Common myeloid progenitor, CD34-positive (primary cell): Measurements from ENCODE around the gene DLGAP4.
A peak's percentile ranks its signal among the peaks of the same experiment; 100 is the strongest.

Experiments used
- CTCF ChIA-PET: fragments of 350-600 bp; sonication (Branson Sonifier 250); formaldehyde crosslinking; loops from one replicate; lab custom pipeline; 2021; ENCODE audit warnings: antibody characterized with exemption; lab: Charles Lee
- POLR2A ChIA-PET: fragments of 350-600 bp; sonication (Branson Sonifier 250); formaldehyde crosslinking; loops from one replicate; lab custom pipeline; 2021; ENCODE audit warnings: antibody characterized with exemption; lab: Charles Lee
- DNase-seq, 3 donors: peaks; one replicate each; pipeline versions ENCODE4 v3.0.0 to v3.0.0-alpha.2; 2013
- H3K27ac ChIP-seq, 2 experiments: 1 replicate in 1 of 2; 2 replicates in 1 of 2; pipeline ENCODE4 v1.7.0; 2013; ENCODE audit warnings: inconsistent platforms in 2 of 2, low read length in 2 of 2, mild to moderate bottlenecking in 2 of 2, low read depth in 1 of 2, moderate library complexity in 1 of 2; ENCODE audit not compliant: severe bottlenecking in 2 of 2, insufficient read depth in 1 of 2, poor library complexity in 1 of 2
- H3K27me3 ChIP-seq, 5 experiments: replicated peaks in 2 of 5; 1 replicate in 3 of 5; 2 replicates in 2 of 5; pipeline versions ENCODE4 v1.6.1 to v1.7.0; 2013; ENCODE audit warnings: low read length in 4 of 5, mild to moderate bottlenecking in 2 of 5, moderate library complexity in 2 of 5, inconsistent platforms in 1 of 5; ENCODE audit not compliant: insufficient read depth in 5 of 5, control insufficient read depth in 4 of 5
- H3K36me3 ChIP-seq, 4 experiments: 1 replicate in 2 of 4; 2 replicates in 2 of 4; pipeline versions ENCODE4 v1.6.1 to v1.7.0; 2013; ENCODE audit warnings: low read length in 3 of 4, control low read depth in 1 of 4, mild to moderate bottlenecking in 1 of 4; ENCODE audit not compliant: control insufficient read depth in 4 of 4, insufficient read depth in 4 of 4
- H3K4me1 ChIP-seq, 4 experiments: 1 replicate in 3 of 4; 2 replicates in 1 of 4; pipeline versions ENCODE4 v1.6.1 to v1.7.1; 2013; ENCODE audit warnings: low read length in 3 of 4, mild to moderate bottlenecking in 3 of 4, control low read depth in 1 of 4, inconsistent platforms in 1 of 4, moderate library complexity in 1 of 4; ENCODE audit not compliant: control insufficient read depth in 4 of 4, insufficient read depth in 4 of 4; ENCODE audit errors: control extremely low read depth in 1 of 4
- H3K4me3 ChIP-seq, 7 experiments: 1 replicate in 4 of 7; 2 replicates in 3 of 7; pipeline versions ENCODE4 v1.5.1 to v1.7.0; 2013; ENCODE audit warnings: mild to moderate bottlenecking in 7 of 7, low read length in 6 of 7, moderate library complexity in 6 of 7, inconsistent platforms in 2 of 7, low read depth in 2 of 7, control low read depth in 1 of 7; ENCODE audit not compliant: insufficient read depth in 4 of 7, control insufficient read depth in 1 of 7; ENCODE audit errors: extremely low read depth in 1 of 7
- H3K9me3 ChIP-seq, 5 experiments: 1 replicate in 4 of 5; 2 replicates in 1 of 5; pipeline versions ENCODE4 v1.6.1 to v1.7.1; 2013; ENCODE audit warnings: low read length in 4 of 5, mild to moderate bottlenecking in 2 of 5, inconsistent platforms in 1 of 5, low read depth in 1 of 5, moderate library complexity in 1 of 5; ENCODE audit not compliant: control insufficient read depth in 4 of 5, insufficient read depth in 2 of 5; ENCODE audit errors: control extremely low read depth in 1 of 5
- WGBS: methylation state at CpG from one replicate; pipeline ENCODE4 v1.1.5; 2013; ENCODE audit not compliant: insufficient coverage; 5-methylcytosine and 5-hydroxymethylcytosine counted together

The DLGAP4 gene

DNA sequence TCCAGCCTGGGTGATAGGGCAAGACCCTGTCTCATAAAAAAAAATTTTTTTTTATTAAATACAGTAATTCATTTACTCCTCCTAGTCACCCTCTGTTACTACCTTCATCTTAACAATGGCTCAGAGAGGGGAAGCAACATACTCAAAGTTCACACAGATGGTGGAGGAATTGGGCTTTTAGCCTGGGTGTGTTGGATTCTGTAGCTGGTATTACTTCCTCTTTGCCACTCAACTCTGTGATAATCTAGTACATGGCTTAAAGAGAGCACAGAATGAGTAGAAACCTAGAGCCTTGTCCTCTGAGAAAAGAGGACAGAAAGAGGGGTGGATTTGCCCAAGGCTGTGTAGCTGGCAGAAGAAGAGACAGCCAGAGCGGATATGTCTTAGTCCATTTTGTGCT lies 96.6 kb downstream of the DLGAP4 start:
- Histone ChIP-seq H3K27ac (no peak overlapping the region), H3K4me3 (no peak overlapping the region), H3K36me3 (no peaks in the 10 kb centered on the region), H3K27me3 (peaks cover 3 to 37% (median 12%) of the 10 kb centered on the region in 5 experiments), H3K9me3 (peaks cover 0 to 5% (median 0%) of the 10 kb centered on the region in 5 experiments), H3K4me1 (no peaks in the 10 kb centered on the region)
- CTCF ChIA-PET, result no interaction called here
- POLR2A ChIA-PET, result no interaction called here
- 100% methylated on average over 1 of the region's 1 CpG for WGBS
- DNase-seq, result peak in 1 of 3 donors; percentile 6

DNA sequence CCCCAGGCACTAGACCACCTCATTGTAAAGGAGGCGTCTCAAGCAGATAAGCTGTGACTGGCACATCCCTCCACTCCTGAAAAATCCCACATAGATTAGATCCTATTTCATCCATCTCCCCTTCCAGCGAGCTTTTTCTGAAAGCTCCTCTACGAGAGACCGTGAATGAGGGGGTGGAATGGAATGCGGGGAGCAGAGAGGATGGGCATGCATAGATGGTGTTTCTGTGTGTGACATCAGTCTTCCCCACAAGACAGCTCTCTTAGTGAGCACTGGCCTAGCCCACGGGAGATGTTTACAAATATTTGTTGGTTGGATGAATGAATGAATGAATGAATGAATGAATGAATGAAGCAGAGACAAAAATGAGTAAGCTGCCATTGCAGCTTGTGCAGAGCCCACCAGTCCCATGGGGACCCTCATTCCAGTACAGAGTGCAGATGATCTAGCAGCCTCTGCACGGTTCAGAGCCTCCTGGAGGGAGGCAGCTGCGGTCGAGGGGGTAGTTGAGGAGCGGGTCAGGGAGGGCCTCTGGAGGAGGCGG lies 98.4 kb downstream of the DLGAP4 start:
- H3K27me3 ChIP-seq, result peaks cover 3 to 31% (median 19%) of the 10 kb centered on the region in 5 experiments
- H3K4me1 ChIP-seq, result no peaks in the 10 kb centered on the region
- H3K27ac ChIP-seq, result no peak overlapping the region
- ChIA-PET CTCF (no interaction called here), POLR2A (no interaction called here)
- H3K9me3 ChIP-seq, result peaks cover 0 to 5% (median 0%) of the 10 kb centered on the region in 5 experiments
- WGBS, result 86% methylated on average over 7 of the region's 11 CpGs
- H3K4me3 ChIP-seq, result no peak overlapping the region
- no peak for DNase-seq
- H3K36me3 ChIP-seq, result no peaks in the 10 kb centered on the region

DNA sequence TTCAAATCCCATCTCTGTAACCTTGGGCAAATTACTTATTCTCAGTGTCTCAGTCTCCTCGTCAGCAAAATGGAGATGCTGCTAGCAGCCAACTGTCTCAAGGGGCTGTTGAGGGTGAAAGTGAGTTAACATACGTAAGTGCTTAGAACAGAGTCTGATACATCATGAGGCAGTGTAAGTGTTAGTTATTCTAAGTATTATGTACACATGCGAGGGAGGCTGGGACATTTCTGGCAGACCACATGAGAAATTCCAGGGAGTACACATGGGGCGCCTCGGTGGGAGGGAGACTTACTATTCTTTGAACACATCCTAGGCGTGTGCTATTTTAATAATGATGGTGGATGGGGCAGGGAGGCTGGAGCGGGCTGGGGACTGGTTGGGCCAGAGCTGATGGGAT lies 99.1 kb downstream of the DLGAP4 start:
- 94% methylated on average over 7 of the region's 7 CpGs for WGBS
- POLR2A ChIA-PET, result no interaction called here
- H3K27me3 ChIP-seq, result peaks cover 3 to 27% (median 16%) of the 10 kb centered on the region in 5 experiments
- no peaks in the 10 kb centered on the region for H3K36me3 ChIP-seq
- H3K27ac ChIP-seq, result no peak overlapping the region
- no peak for DNase-seq
- H3K9me3 ChIP-seq, result peaks cover 0 to 5% (median 0%) of the 10 kb centered on the region in 5 experiments
- CTCF ChIA-PET, result no interaction called here
- no peaks in the 10 kb centered on the region for H3K4me1 ChIP-seq
- H3K4me3 ChIP-seq, result no peak overlapping the region

DNA sequence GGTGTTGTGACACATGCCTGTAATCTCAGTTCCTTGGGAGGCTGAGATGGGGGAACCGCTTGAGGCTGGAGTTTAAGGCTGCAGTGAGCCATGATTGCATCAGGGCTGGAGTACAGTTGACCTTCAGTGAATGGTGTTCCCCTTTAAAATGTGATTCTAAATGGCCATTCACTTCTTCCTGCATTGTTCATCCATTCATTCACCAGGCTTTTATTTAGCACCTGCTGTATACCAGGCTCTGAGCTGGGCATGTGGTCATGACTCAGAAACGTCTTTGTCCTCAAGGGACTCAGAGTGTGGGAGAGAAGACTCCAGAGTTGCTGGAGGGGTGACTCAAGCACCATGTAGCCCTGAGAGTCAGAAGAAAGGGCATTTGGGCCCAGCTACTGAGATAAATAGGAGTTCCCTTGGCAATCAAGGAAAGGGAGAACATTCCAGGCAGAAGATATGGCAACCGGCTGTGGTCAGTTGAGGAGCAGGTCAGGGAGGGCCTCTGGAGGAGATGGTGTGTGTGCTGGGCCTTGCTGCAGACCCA lies 101.1 kb downstream of the DLGAP4 start:
- peaks cover under 1 to 13% (median 8%) of the 10 kb centered on the region in 5 experiments for H3K27me3 ChIP-seq
- CTCF ChIA-PET, result interaction anchor here (1.6 kb wide), 1 partner anchor 8 kb away, joined by 4 read pairs; no protein-coding TSS in a partner anchor
- no peak overlapping the region for H3K4me3 ChIP-seq
- no peak for DNase-seq
- H3K27ac ChIP-seq, result no peak overlapping the region
- no peaks in the 10 kb centered on the region for H3K4me1 ChIP-seq
- WGBS, result 93% methylated on average over 3 of the region's 3 CpGs
- POLR2A ChIA-PET, result no interaction called here
- no peaks in the 10 kb centered on the region for H3K36me3 ChIP-seq
- H3K9me3 ChIP-seq, result peaks cover 0 to 5% (median 0%) of the 10 kb centered on the region in 5 experiments

DNA sequence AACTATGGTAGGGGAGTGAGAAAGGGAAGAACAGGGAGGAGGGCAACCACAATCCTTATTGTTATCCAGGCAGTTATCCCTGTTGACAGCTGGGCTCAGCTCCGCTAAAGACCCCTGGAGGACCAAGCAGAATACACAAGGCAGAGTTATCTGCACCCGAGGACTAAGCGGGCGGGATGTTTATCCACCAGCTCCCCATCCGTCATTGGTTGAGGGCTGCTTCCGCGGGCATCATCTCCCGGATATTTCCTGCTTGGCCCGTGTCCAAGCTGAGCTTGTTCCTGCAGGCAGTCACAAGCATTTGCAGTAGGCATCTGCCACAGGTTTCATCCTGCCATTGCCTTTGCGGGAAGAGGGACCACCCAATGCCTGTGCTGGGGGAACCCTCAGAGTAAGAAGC lies 102.1 kb downstream of the DLGAP4 start:
- H3K27ac ChIP-seq, result no peak overlapping the region
- DNase-seq, result no peak
- H3K4me1 ChIP-seq, result no peaks in the 10 kb centered on the region
- ChIA-PET CTCF (interaction anchor here (1.6 kb wide), 1 partner anchor 9 kb away, joined by 4 read pairs; no protein-coding TSS in a partner anchor), POLR2A (no interaction called here)
- 42% methylated on average over 10 of the region's 10 CpGs for WGBS
- H3K4me3 ChIP-seq, result no peak overlapping the region
- peaks cover 0 to 13% (median 4%) of the 10 kb centered on the region in 5 experiments for H3K27me3 ChIP-seq
- peaks cover 0 to 5% (median 0%) of the 10 kb centered on the region in 5 experiments for H3K9me3 ChIP-seq
- no peaks in the 10 kb centered on the region for H3K36me3 ChIP-seq

DNA sequence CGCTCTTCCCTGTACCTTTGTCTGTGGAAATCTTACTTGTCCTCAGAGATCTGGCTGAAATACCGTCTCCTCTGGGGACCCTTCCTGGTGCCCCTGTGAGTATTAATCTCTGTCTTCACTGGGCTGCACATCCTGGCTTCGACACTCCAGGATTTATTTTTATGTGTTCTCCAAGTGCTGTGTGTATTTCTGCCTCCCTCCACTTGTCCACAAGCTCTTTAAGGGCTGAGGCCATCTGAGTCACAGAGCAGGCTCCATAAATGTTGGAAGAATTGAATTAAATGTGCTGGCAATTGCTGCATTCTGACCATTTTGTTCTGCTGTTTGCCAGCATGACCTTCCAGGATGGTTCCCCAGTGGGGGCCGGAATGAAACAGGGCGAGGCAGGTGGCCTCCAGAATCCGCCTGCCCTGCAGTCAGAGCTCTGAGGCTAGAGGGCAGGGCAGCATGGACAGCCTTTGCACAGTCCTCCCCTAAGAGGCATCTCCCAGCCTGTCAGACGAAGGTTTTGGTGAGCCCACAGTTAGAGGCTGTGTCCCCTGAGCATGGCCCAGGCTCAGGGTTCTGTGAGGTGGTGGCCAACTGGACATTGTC lies 105.8 kb downstream of the DLGAP4 start:
- H3K9me3 ChIP-seq, result no peaks in the 10 kb centered on the region
- DNase-seq, result no peak
- no peaks in the 10 kb centered on the region for H3K36me3 ChIP-seq
- no peaks in the 10 kb centered on the region for H3K4me1 ChIP-seq
- H3K4me3 ChIP-seq, result no peak overlapping the region
- peaks cover 0 to 7% (median 3%) of the 10 kb centered on the region in 5 experiments for H3K27me3 ChIP-seq
- POLR2A ChIA-PET, result no interaction called here
- CTCF ChIA-PET, result no interaction called here
- H3K27ac ChIP-seq, result no peak overlapping the region
- WGBS, result 86% methylated on average over 7 of the region's 7 CpGs

DNA sequence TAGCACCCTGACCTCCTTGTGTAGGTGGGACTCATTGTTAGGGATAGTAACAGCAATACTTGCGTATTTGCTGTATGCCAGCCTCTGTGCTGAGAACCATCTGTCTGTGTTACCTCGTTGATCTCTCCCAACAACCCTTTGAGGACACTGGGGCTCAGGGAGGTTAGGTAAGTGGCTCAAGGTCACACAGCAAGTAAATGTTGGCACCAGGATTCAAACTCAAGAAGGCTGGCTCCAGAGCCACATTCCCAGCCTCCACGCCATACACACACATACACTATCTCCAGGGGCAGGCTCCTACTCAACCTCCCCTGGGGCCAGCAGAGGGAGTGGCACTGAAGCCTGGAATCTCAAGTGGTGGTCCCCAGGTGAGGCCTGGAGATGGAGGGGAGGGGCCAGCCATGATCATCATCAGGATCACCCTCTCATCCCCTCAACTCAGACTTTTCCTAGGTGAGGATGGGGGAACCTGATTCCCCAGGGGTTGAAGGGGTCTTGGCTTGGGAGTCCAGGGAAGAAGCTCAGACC lies 109.4 kb downstream of the DLGAP4 start:
- 100% methylated on average over 2 of the region's 3 CpGs for WGBS
- Histone ChIP-seq H3K4me1 (no peaks in the 10 kb centered on the region), H3K9me3 (no peaks in the 10 kb centered on the region), H3K4me3 (no peak overlapping the region), H3K36me3 (no peaks in the 10 kb centered on the region), H3K27me3 (peaks cover 0 to 5% (median 0%) of the 10 kb centered on the region in 5 experiments), H3K27ac (no peak overlapping the region)
- CTCF ChIA-PET, result interaction anchor here (1.4 kb wide), 1 partner anchor 15 kb away, joined by 3 read pairs; no protein-coding TSS in a partner anchor
- DNase-seq, result no peak
- POLR2A ChIA-PET, result no interaction called here
